ENCODE measurements around the gene RNPS1.

- TF ChIP-seq CTCF (IDR thresholded peaks at IDR 0.05) (no peak), POLR2A (IDR thresholded peaks at IDR 0.05) (no peak)
These were observed 38.2 kb downstream of the RNPS1 start for GRCh38 chr16:2229632-2230250.

Measured in testis (tissue), 2 donors.